GM11168 (cell line): ENCODE data around the gene DGKE.

ENCODE experiments used
- in situ Hi-C: fragments of 300-500 bp; cut with MboI; formaldehyde crosslinking; loops from one replicate; pipeline ENCODE4 v1.12.0; 2022; ENCODE audit warnings: low sequenced_read_pairs; ENCODE audit not compliant: unreplicated experiment

Gene DGKE

GRCh38 chr17:56833809-56834379, at the start of gene DGKE, which contains the start of gene C17orf67:
TSS of gene DGKE (plus strand) at chr17:56834151. CDS start at chr17:56834796, 645 bp downstream.
TSS of gene C17orf67 (minus strand) at chr17:56833920. CDS start at chr17:56815810, 18,110 bp downstream.
- in situ Hi-C loops: no loop called here

- in situ Hi-C loops: loop anchor here (10.0 kb wide), 1 partner anchor 181 kb away; no protein-coding TSS in a partner anchor
Observed at GRCh38 chr17:56785405-56785804, 48.5 kb upstream of the DGKE start.

- in situ Hi-C loops: loop anchor here (10.0 kb wide), 1 partner anchor 181 kb away; no protein-coding TSS in a partner anchor
Observed at GRCh38 chr17:56785997-56786680, 47.8 kb upstream of the DGKE start.

GRCh38 chr17:56786989-56787482, 46.9 kb upstream of the DGKE start:
- in situ Hi-C loops: loop anchor here (10.0 kb wide), 1 partner anchor 182 kb away; no protein-coding TSS in a partner anchor

- in situ Hi-C loops: no loop called here
Observed at GRCh38 chr17:56792267-56792666, 41.7 kb upstream of the DGKE start.

- in situ Hi-C loops: no loop called here
Observed at GRCh38 chr17:56793531-56793930, 40.4 kb upstream of the DGKE start.

- in situ Hi-C loops: no loop called here
Observed at GRCh38 chr17:56793957-56794356, 40.0 kb upstream of the DGKE start.

GRCh38 chr17:56795221-56795865, 38.6 kb upstream of the DGKE start:
- in situ Hi-C loops: no loop called here

GRCh38 chr17:56796536-56796935, 37.4 kb upstream of the DGKE start:
- in situ Hi-C loops: no loop called here

- in situ Hi-C loops: no loop called here
Observed at GRCh38 chr17:56798916-56799315, 35.0 kb upstream of the DGKE start.

- in situ Hi-C loops: no loop called here
Observed at GRCh38 chr17:56801459-56802178, 32.3 kb upstream of the DGKE start.

GRCh38 chr17:56803071-56803470, 30.9 kb upstream of the DGKE start:
- in situ Hi-C loops: no loop called here

- in situ Hi-C loops: no loop called here
Observed at GRCh38 chr17:56804454-56804853, 29.5 kb upstream of the DGKE start.

- in situ Hi-C loops: no loop called here
Observed at GRCh38 chr17:56806949-56807348, 27.0 kb upstream of the DGKE start.

GRCh38 chr17:56807723-56808122, 26.2 kb upstream of the DGKE start:
- in situ Hi-C loops: no loop called here

- in situ Hi-C loops: no loop called here
Observed at GRCh38 chr17:56808503-56808902, 25.4 kb upstream of the DGKE start.

GRCh38 chr17:56809106-56809819, 24.7 kb upstream of the DGKE start:
- in situ Hi-C loops: no loop called here

- in situ Hi-C loops: no loop called here
Observed at GRCh38 chr17:56809820-56810179, 24.2 kb upstream of the DGKE start.

GRCh38 chr17:56810343-56810742, 23.6 kb upstream of the DGKE start:
- in situ Hi-C loops: no loop called here
